ENCODE measurements around the gene PURA. TPM values are rescaled to one million over a fixed set of nuclear protein-coding genes. Genes with fewer than 3 reads are reported as not detected.

PURA gene
- total RNA-seq, 1 experiment from 2014 or later = 16.9 TPM

DNA sequence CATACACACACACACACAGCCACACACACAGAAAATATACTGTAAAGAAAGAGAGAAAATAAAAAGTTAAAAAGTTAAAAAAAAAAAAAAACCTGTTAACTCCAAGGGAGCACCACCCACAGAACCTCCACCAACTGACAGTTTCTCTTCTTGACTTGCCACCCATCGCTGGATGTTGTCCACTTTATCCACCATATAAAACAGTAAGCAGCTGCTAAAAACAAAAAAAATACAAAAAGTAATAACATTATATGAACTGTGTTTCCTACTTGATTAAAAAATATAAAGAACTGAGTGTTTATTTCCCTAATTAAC, 1.2 kb downstream of the PURA start:
- in situ Hi-C loops (cut with HindIII; ENCODE audit: low pct_unique_long_range_greater_than_20kb, low sequenced_read_pairs) = no loop called here
- BruUV-seq (replicated peaks) = no TSS peak
- Histone ChIP-seq H3K9me3 (ENCODE audit: control insufficient read depth, insufficient read depth, low read depth, low read length) (no peaks in the 10 kb centered on the region), H3K27me3 (ENCODE audit: control insufficient read depth, insufficient read depth, low read length) (no peaks in the 10 kb centered on the region), H3K4me1 (ENCODE audit: control insufficient read depth, insufficient read depth, low read length) (peaks cover 61% of the 10 kb centered on the region), H3K27ac (ENCODE audit: low read length) (peak overlapping the region; percentile 91), H3K36me3 (ENCODE audit: control insufficient read depth, insufficient read depth, low read length) (0 out of 2 replicates have a peak, but pooled peaks cover 3% of the 10 kb centered on the region), H3K4me3 (ENCODE audit: low read depth in 2 of 2, low read length in 2 of 2) (peak overlapping the region; percentile 72 to 93)
- POLR2A ChIA-PET = no interaction called here
- intact Hi-C loops (cut with micrococcal nuclease; ENCODE audit: unreplicated experiment) = loop anchor here (5.0 kb wide), 1 partner anchor 42 kb away; no protein-coding TSS in a partner anchor
- CTCF ChIA-PET = interaction anchor here (0.9 kb wide), 1 partner anchor 42 kb away, joined by 16 read pairs; no protein-coding TSS in a partner anchor
- no peak for TF ChIP-seq CTCF (IDR thresholded peaks at IDR 0.05)
- TF ChIP-seq POLR2AphosphoS5 (IDR thresholded peaks at IDR 0.05; ENCODE audit: low read depth, low read length) = no peak
- no peak for TF ChIP-seq TCF7L2 (IDR thresholded peaks at IDR 0.05; ENCODE audit: low read depth, low read length)
- TF ChIP-seq SIN3A (IDR thresholded peaks at IDR 0.05; ENCODE audit: borderline replicate concordance, insufficient read depth, low read depth, low read length) = no peak
- TF ChIP-seq, protein P1, sequence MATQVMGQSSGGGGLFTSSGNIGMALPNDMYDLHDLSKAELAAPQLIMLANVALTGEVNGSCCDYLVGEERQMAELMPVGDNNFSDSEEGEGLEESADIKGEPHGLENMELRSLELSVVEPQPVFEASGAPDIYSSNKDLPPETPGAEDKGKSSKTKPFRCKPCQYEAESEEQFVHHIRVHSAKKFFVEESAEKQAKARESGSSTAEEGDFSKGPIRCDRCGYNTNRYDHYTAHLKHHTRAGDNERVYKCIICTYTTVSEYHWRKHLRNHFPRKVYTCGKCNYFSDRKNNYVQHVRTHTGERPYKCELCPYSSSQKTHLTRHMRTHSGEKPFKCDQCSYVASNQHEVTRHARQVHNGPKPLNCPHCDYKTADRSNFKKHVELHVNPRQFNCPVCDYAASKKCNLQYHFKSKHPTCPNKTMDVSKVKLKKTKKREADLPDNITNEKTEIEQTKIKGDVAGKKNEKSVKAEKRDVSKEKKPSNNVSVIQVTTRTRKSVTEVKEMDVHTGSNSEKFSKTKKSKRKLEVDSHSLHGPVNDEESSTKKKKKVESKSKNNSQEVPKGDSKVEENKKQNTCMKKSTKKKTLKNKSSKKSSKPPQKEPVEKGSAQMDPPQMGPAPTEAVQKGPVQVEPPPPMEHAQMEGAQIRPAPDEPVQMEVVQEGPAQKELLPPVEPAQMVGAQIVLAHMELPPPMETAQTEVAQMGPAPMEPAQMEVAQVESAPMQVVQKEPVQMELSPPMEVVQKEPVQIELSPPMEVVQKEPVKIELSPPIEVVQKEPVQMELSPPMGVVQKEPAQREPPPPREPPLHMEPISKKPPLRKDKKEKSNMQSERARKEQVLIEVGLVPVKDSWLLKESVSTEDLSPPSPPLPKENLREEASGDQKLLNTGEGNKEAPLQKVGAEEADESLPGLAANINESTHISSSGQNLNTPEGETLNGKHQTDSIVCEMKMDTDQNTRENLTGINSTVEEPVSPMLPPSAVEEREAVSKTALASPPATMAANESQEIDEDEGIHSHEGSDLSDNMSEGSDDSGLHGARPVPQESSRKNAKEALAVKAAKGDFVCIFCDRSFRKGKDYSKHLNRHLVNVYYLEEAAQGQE (IDR thresholded peaks at IDR 0.05; ENCODE audit: insufficient read depth in 1 of 2, low read depth in 2 of 2, low read length in 1 of 2) = no peak
- DNase-seq (ENCODE audit: low read depth, low spot score) (no peak), ATAC-seq (no peak)

DNA sequence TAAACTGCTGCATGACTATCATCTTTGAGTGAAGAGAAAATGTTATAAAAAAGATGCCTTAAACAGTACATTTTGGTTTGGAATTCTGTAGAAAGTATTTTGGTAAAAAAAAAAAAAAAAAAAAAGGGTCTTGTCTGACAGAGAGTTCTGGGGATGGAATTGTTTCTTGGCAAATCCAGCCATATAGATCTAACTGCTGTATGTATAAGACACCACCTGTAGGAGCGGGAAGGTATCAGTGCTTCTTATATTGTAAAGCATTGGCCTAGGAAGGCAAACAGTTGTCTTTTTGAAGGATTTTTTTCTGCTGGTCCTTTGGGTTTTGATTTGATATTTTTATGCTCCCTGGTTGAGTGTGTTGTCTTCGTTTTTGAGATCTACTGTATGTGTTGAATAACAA, 2.8 kb downstream of the PURA start:
- BruUV-seq (replicated peaks) = no TSS peak
- H3K4me3 ChIP-seq (ENCODE audit: low read depth in 2 of 2, low read length in 2 of 2) = no peak overlapping the region; a peak in 1 of 4 replicates

More for the DNA sequence above, 2.8 kb downstream of the PURA start:
- 0 out of 2 replicates have a peak, but pooled peaks cover 3% of the 10 kb centered on the region for H3K36me3 ChIP-seq (ENCODE audit: control insufficient read depth, insufficient read depth, low read length)
- CTCF ChIA-PET = interaction anchor here (0.7 to 1.1 kb wide), 3 partner anchors 15 to 44 kb away, joined by 3 to 13 read pairs (median 5); no protein-coding TSS in a partner anchor
- TF ChIP-seq CTCF (IDR thresholded peaks at IDR 0.05) (peak; percentile 27; the same call in 1 of the 2 replicates), SIN3A (IDR thresholded peaks at IDR 0.05; ENCODE audit: borderline replicate concordance, insufficient read depth, low read depth, low read length) (no peak)
- H3K27ac ChIP-seq (ENCODE audit: low read length) = no peak overlapping the region
- DNase-seq (ENCODE audit: low read depth, low spot score) = no peak
- POLR2A ChIA-PET = no interaction called here
- intact Hi-C loops (cut with micrococcal nuclease; ENCODE audit: unreplicated experiment) = loop anchor here (5.0 kb wide), 1 partner anchor 41 kb away; no protein-coding TSS in a partner anchor
- H3K27me3 ChIP-seq (ENCODE audit: control insufficient read depth, insufficient read depth, low read length) = no peaks in the 10 kb centered on the region
- H3K9me3 ChIP-seq (ENCODE audit: control insufficient read depth, insufficient read depth, low read depth, low read length) = no peaks in the 10 kb centered on the region
- ATAC-seq = no peak
- H3K4me1 ChIP-seq (ENCODE audit: control insufficient read depth, insufficient read depth, low read length) = peaks cover 60% of the 10 kb centered on the region
- in situ Hi-C loops (cut with HindIII; ENCODE audit: low pct_unique_long_range_greater_than_20kb, low sequenced_read_pairs) = no loop called here

Measured in Panc1 (cell line).